ENCODE results near the gene GMEB1.
"Not testable (repeated sequence)": the region's sequence is repeated elsewhere in the genome, so short reads cannot be mapped to it uniquely, and the experiment has no call there.

GMEB1 gene

GRCh38 chr1:28668191-28668955 is at the start of gene GMEB1:
TSS of gene GMEB1 (plus strand) at chr1:28668784. CDS start at chr1:28683613, 14,829 bp downstream.
- peak; percentile 95 for DNase-seq

- no peak for DNase-seq
These were observed 36.9 kb upstream of the GMEB1 start for GRCh38 chr1:28631713-28632112.

- no peak for DNase-seq
These were observed 36.0 kb upstream of the GMEB1 start for GRCh38 chr1:28632560-28632959.

GRCh38 chr1:28640766-28641165 is 27.8 kb upstream of the GMEB1 start:
- DNase-seq: peak; percentile 75

GRCh38 chr1:28642056-28642846 is 26.3 kb upstream of the GMEB1 start:
- DNase-seq: peak; percentile 59

- DNase-seq: peak; percentile 96
These were observed 25.5 kb upstream of the GMEB1 start, which contains the start of gene TAF12 for GRCh38 chr1:28642847-28643635. TSS of gene TAF12 (minus strand) at chr1:28643067. CDS start at chr1:28622081, 20,986 bp downstream.

GRCh38 chr1:28644494-28644893 is 24.1 kb upstream of the GMEB1 start:
- no peak for DNase-seq

- DNase-seq: not testable (repeated sequence)
These were observed 23.2 kb upstream of the GMEB1 start for GRCh38 chr1:28645406-28645805.

- no peak for DNase-seq
These were observed 22.5 kb upstream of the GMEB1 start for GRCh38 chr1:28646040-28646439.

GRCh38 chr1:28648008-28648473 is 20.5 kb upstream of the GMEB1 start:
- peak; percentile 96 for DNase-seq

- DNase-seq: peak; percentile 99
These were observed 19.9 kb upstream of the GMEB1 start, which contains the start of gene RNU11 for GRCh38 chr1:28648474-28649198. TSS of gene RNU11 (plus strand) at chr1:28648600.

GRCh38 chr1:28653063-28653462 is 15.5 kb upstream of the GMEB1 start:
- not testable (repeated sequence) for DNase-seq

GRCh38 chr1:28653870-28654269 is 14.7 kb upstream of the GMEB1 start:
- DNase-seq: peak; percentile 31

- not testable (repeated sequence) for DNase-seq
These were observed 12.9 kb upstream of the GMEB1 start for GRCh38 chr1:28655448-28656311.

- DNase-seq: no peak
These were observed 12.2 kb upstream of the GMEB1 start for GRCh38 chr1:28656335-28656734.

GRCh38 chr1:28663871-28664470 is 4.6 kb upstream of the GMEB1 start:
- DNase-seq: no peak

GRCh38 chr1:28666806-28667205 is 1.8 kb upstream of the GMEB1 start:
- DNase-seq: no peak

GRCh38 chr1:28668956-28669723 is 556 bp downstream of the GMEB1 start:
- peak; percentile 56 for DNase-seq

- no peak for DNase-seq
These were observed 2.7 kb downstream of the GMEB1 start for GRCh38 chr1:28671254-28671780.

GRCh38 chr1:28672971-28673370 is 4.4 kb downstream of the GMEB1 start:
- not testable (repeated sequence) for DNase-seq

Measured in hematopoietic multipotent progenitor cell treated with erythropoietin and hydrocortisone succinate and interleukin-3 and kit ligand, for 6 days (in vitro differentiated cells).